Measurements from ENCODE around the gene PCYT1A.
"Not testable (repeated sequence)": the region's sequence is repeated elsewhere in the genome, so short reads cannot be mapped to it uniquely, and the experiment has no call there.

PCYT1A gene

DNA sequence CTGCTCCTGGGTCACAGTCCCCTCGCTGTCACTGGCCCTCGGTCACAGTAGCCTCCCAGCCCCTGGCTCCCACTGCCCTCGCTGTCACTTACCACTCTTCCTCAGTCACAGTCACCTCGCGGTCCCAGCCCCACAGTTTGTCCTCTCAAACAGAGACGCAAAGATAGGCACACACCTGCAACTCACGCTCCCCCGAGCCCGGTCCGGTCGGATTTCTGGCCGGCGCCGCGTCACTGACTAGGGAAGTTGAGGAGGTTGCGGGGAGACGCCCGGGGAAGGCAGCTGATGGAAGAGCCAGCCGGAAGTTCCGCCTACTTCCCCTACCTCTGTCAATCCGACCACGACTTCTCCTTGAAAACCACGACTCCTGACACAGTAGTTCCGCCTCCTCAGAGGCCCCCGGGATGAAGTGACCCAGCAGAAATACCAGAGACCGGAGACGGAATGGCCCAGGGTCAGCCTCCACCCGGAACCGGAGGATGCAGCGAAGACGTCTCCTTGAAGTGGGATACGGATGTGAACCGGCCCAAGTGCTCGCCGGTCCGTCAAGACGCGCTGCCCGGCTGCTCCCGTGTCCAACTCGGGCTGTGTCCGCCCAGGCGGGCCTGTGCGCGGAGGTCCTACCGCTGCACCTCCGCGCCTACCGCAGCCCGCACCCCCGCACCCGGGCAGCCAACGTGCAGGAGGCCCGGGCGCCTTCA lies at the start of gene PCYT1A:
Gene PCYT1A, minus strand, starts transcription at position 287 of the 701 bp plus-strand sequence. CDS start 17,195 bp downstream, outside the sequence.
- peak; percentile 60 to 76 for DNase-seq
- peak within 1 kb of the TSS; percentile 98 to 99 for H3K27ac Mint-ChIP-seq
- peaks cover 37% of the 10 kb centered on the region for H3K4me1 Mint-ChIP-seq
- ATAC-seq, result peak; percentile 90
- no peaks in the 10 kb centered on the region for H3K9me3 Mint-ChIP-seq
- no peaks in the 10 kb centered on the region for H3K27me3 Mint-ChIP-seq
- H3K4me3 Mint-ChIP-seq, result peak within 1 kb of the TSS; percentile 90 to 96

DNA sequence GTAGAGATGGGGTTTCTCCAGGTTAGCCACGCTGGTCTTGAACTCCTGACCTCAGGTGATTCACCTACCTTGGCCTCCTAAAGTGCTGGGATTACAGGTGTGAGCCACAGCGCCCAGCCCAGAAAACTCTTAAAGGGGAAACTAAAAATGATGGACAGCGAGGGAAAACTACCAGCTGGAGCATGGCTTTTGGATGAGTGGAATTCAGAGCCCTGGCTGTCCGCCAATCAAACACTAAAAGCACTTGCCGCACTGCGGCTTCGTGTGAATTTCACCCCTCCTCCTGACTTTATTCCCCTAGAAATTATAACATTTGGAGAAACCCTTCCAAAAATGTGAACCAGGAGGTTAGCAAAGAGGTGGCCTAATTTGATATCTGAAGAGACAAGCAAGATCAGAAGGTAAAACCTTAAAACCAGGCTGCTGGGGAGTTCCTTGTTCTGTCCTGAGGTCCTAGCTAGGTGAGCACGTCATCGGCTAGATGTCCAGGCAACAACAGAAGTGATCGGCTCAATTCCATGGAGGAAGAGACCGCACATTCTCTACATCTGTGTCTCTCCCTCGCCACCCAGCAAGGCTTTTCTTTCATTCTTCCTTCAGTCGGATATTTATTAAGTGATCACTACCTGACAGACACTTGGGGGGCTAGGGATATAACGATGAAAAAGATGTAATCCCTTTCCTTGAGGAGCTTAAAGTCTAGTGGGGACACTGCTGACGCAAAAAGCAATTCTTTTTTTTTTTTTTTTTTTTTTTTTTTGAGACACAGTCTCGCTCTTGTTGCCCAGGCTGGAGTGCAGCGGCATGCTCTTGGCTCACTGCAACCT lies 49.0 kb upstream of the PCYT1A start:
- H3K4me3 Mint-ChIP-seq, result no peak overlapping the region
- no peaks in the 10 kb centered on the region for H3K4me1 Mint-ChIP-seq
- no peak overlapping the region for H3K27ac Mint-ChIP-seq
- H3K9me3 Mint-ChIP-seq, result no peaks in the 10 kb centered on the region
- DNase-seq, result no peak
- no peak for ATAC-seq
- H3K27me3 Mint-ChIP-seq, result peaks cover 7% of the 10 kb centered on the region

DNA sequence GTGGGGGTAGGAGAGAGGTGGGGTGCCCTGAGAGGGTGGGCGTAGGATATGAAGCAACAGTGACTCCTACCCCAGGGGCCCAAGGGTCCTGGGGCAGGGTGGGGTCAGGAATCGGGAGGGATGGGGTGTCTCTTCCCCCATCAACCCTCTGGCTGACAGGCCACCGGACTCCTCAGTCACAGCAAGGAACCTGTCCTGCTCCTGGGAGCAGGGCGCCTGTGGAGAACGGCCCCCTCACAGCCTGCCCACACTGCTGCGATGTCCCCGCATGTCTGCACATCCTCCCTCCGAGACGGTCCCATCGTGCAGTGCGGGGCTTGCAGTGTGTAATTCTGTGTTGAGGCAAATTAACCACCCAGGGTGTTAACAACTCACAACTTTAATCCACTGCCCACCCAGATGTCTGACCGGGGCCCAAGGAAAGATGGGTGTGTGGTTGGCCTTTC lies 48.0 kb upstream of the PCYT1A start:
- DNase-seq (no peak), ATAC-seq (peak; percentile 59)
- no peak overlapping the region for H3K27ac Mint-ChIP-seq
- H3K27me3 Mint-ChIP-seq, result peaks cover 7% of the 10 kb centered on the region
- no peak overlapping the region for H3K4me3 Mint-ChIP-seq
- H3K4me1 Mint-ChIP-seq, result no peaks in the 10 kb centered on the region
- H3K9me3 Mint-ChIP-seq, result no peaks in the 10 kb centered on the region

DNA sequence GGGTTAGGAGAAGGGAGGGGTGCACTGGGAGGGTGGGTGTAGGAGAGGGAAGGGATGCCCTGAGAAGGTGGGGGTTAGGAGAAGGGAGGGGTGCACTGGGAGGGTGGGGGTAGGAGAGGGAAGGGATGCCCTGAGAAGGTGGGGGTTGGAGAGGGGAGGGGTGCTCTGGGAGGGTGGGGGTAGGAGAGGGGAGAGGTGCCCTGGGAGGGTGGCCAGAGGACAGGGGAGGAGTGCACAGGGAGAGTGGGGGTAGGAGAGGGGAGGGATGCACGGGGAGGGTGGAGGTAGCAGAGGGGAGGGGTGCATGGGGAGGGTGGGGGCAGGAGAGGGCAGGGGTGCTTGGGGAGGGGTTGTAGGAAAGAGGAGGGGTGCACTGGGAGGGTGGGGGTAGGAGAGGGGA lies 47.5 kb upstream of the PCYT1A start:
- Mint-ChIP-seq H3K4me3 (no peak overlapping the region), H3K27ac (no peak overlapping the region), H3K9me3 (no peaks in the 10 kb centered on the region), H3K27me3 (peaks cover 12% of the 10 kb centered on the region), H3K4me1 (no peaks in the 10 kb centered on the region)
- ATAC-seq, result peak; percentile 55
- DNase-seq, result no peak

DNA sequence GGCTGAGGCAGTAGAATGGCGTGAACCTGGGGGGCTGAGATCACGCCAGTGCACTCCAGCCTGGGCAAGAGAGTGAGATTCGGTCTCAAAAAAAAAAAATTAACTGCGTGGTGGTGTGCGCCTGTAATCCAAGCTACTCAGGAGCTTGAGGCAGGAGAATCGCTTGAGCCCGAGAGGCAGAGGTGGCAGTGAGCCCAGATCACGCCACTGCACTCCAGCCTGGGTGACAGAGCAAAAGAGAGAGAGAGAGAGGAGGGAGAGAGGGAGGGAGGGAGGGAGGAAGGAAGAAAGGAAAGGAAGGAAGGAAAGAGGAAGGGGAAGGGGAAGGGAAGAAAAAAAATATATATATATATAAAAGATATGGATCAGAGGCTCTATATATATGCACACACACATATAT lies 44.6 kb upstream of the PCYT1A start:
- Mint-ChIP-seq H3K9me3 (no peaks in the 10 kb centered on the region), H3K4me1 (no peaks in the 10 kb centered on the region), H3K27me3 (peaks cover 8% of the 10 kb centered on the region)

DNA sequence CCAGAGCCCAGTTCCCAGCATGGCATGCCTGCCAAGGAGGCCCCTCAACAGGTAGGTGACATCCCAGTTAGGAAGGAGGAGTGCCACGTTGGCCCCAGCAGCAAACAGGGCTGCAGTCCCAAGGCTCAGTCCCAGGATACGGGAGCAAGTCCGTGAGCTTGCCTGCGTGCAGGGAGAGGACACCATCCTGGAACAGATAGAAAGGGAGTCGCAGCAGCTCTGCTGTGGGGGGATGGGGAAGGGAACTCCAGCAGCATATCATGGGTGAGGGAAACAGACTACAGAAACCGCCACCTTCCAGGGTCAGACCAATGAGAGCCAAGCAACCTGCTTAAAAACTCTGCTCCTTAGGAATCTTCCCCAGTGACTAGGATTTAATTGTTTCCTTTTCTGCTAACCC lies 39.9 kb upstream of the PCYT1A start:
- DNase-seq (no peak), ATAC-seq (no peak)
- Mint-ChIP-seq H3K4me3 (no peak overlapping the region), H3K27me3 (peaks cover 8% of the 10 kb centered on the region), H3K27ac (no peak overlapping the region), H3K9me3 (no peaks in the 10 kb centered on the region), H3K4me1 (no peaks in the 10 kb centered on the region)

More for the DNA sequence above, 44.6 kb upstream of the PCYT1A start:
- DNase-seq (no peak), ATAC-seq (no peak)
- Mint-ChIP-seq H3K4me3 (no peak overlapping the region), H3K27ac (peak overlapping the region in 1 of 2 donors; percentile 76)

DNA sequence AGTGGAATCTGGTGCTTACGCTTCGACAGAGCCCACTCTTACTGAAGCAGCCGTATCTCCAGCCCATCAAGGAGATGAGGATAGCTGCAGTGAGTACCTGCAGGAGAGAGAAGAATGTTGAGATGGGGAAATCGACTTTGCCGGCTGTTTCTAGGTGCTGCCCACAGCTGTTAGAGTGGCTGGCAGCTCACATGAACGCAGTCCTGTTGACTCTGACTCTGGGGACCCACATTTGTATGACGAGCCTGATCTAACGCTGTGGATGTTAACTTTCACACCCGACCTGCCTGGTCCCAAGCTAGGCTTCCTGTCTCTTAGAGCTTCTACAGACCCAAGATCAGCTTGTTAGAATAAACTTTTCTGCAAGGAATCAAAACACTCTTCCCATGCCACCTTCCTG lies 39.4 kb upstream of the PCYT1A start:
- H3K27ac Mint-ChIP-seq, result peak overlapping the region in 1 of 2 donors; percentile 31
- ATAC-seq, result no peak
- no peak overlapping the region for H3K4me3 Mint-ChIP-seq
- DNase-seq, result no peak
- H3K27me3 Mint-ChIP-seq, result peaks cover 8% of the 10 kb centered on the region
- no peaks in the 10 kb centered on the region for H3K9me3 Mint-ChIP-seq
- H3K4me1 Mint-ChIP-seq, result peaks cover under 1% of the 10 kb centered on the region

DNA sequence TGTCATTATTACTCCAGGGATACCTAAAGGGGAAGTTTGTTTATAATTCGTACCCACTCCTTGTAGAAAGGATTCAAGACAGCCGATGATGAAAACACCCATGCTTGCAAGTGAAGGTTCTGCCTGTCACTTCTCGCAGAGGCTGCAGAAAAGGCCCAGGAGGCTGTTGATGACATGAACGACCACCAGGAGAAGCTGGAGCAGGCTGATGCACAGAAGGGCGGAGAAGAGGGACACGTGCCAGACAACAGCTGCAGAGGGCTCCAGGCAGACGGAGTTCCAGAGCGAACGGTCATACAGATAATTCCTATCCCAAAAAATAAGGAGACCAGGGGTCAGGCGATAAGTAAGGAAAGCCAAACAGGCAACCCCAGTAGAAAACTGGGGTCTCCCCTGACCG lies 36.2 kb upstream of the PCYT1A start:
- H3K27me3 Mint-ChIP-seq, result no peaks in the 10 kb centered on the region
- H3K4me1 Mint-ChIP-seq, result peaks cover 16% of the 10 kb centered on the region
- DNase-seq (no peak), ATAC-seq (no peak)
- no peak overlapping the region for H3K4me3 Mint-ChIP-seq
- no peak overlapping the region for H3K27ac Mint-ChIP-seq
- H3K9me3 Mint-ChIP-seq, result no peaks in the 10 kb centered on the region

DNA sequence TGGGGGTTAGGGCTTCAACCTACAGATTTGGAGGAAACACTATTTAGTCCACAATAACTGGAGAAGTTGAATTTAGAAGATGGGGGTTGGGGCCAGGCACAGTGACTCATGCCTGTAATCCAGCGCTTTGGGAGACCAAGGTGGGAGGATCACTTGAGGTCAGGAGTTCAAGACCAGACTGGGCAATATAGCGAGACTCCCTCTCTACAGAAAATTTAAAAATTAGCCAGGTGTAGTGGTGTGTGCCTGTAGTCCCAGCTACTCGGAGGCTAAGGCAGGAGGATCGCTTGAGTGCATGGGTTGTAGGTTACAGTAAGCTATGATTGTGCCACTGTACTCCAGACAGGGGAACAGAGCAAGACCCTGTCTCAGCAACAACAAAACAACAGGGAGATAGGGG lies 35.5 kb upstream of the PCYT1A start:
- no peaks in the 10 kb centered on the region for H3K9me3 Mint-ChIP-seq
- DNase-seq, result no peak
- no peak overlapping the region for H3K4me3 Mint-ChIP-seq
- H3K4me1 Mint-ChIP-seq, result peaks cover 16% of the 10 kb centered on the region
- ATAC-seq, result no peak
- H3K27ac Mint-ChIP-seq, result peak overlapping the region in 1 of 2 donors; percentile 63
- H3K27me3 Mint-ChIP-seq, result no peaks in the 10 kb centered on the region

DNA sequence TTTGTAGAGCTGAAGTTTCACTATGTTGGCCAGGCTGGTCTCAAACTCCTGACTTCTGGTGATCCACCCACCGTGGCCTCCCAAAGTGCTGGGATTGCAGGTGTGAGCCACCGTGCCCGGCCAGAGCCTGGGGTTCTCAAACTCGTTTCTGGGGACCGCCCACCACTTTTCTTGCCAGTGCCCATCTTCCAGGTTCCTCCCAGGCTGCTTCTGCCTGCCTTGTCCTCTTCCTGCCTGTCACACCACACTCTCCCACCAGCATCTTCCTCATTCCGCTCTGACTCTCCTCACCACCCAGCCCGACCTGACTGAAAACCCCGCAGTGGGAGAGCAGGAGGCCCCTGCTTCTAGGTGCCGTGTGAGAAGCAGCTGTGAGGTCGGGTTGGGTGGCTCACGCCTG lies 33.6 kb upstream of the PCYT1A start:
- H3K4me1 Mint-ChIP-seq, result peaks cover 26% of the 10 kb centered on the region
- no peak overlapping the region for H3K4me3 Mint-ChIP-seq
- DNase-seq, result no peak
- no peak overlapping the region for H3K27ac Mint-ChIP-seq
- H3K27me3 Mint-ChIP-seq, result no peaks in the 10 kb centered on the region
- H3K9me3 Mint-ChIP-seq, result no peaks in the 10 kb centered on the region
- no peak for ATAC-seq

DNA sequence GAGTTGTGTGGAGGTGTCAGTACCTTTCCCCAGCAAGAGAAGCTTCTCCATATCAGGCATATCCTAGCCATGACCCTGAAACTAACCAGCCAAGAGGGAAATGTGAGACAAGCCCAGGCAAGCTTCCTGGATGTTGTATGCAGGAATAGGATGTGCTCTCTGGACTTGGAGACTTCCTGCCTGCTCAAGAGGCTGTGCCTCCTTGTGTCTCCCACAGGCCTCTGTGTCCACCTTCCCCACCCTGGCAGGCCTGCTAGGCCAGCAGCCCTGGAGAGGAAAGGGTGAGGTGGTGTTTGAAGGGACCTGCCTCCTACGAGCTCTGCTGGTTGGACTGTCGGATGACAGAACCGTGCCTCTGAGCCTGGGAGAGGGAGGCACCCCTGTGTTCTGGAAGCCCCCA lies 32.6 kb upstream of the PCYT1A start:
- Mint-ChIP-seq H3K4me3 (no peak overlapping the region), H3K9me3 (no peaks in the 10 kb centered on the region), H3K27ac (no peak overlapping the region), H3K27me3 (no peaks in the 10 kb centered on the region), H3K4me1 (peaks cover 26% of the 10 kb centered on the region)
- ATAC-seq, result no peak
- no peak for DNase-seq

DNA sequence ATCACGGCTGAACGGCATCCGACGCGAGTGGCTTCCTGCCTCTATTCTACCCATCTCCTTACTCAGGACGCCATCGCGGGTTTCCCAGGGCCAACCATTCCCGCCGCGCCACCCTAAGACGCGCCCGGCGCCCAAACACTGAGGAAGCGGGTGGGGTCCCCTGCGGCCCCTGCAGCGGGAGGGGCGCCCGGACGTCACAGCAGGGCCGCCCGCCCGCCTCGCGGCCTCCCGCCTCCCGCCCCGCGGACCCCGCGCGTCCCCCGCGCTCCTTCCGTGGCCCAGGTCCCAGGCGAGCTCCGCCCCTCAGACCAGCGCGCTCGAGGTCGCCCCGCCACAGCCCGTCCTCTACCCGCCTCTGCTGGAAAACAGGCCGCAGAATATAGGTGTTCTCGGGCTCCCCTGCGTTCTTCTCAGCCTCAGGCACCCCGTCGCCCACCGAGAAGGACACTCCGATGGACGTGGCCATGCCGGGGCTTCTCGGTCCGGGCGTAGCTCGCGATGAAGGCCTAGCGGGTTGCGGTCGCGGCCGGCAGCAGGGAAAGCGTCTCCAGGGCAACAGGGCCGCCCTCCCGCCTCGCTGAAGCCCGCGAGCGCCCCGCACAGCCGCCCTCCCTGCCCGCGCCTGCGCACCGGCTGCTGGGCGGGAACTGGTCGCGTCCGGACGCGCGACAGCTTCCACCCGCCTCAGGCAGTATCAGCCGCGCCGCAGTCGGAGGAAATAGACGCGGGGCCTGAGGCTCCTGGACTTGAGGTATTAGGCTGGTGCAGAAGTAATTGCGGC lies 30.4 kb upstream of the PCYT1A start, which contains the start of gene DYNLT2B:
Gene DYNLT2B, minus strand, starts transcription at position 554 of the 781 bp plus-strand sequence. Its CDS starts 88 bp downstream, at position 466.
- ATAC-seq (peak; percentile 96), DNase-seq (peak; percentile 87 to 92)
- Mint-ChIP-seq H3K27me3 (no peaks in the 10 kb centered on the region), H3K4me3 (peak within 1 kb of the TSS; percentile 97 to 99), H3K4me1 (peaks cover 26% of the 10 kb centered on the region), H3K9me3 (no peaks in the 10 kb centered on the region), H3K27ac (peak within 1 kb of the TSS; percentile 99)

DNA sequence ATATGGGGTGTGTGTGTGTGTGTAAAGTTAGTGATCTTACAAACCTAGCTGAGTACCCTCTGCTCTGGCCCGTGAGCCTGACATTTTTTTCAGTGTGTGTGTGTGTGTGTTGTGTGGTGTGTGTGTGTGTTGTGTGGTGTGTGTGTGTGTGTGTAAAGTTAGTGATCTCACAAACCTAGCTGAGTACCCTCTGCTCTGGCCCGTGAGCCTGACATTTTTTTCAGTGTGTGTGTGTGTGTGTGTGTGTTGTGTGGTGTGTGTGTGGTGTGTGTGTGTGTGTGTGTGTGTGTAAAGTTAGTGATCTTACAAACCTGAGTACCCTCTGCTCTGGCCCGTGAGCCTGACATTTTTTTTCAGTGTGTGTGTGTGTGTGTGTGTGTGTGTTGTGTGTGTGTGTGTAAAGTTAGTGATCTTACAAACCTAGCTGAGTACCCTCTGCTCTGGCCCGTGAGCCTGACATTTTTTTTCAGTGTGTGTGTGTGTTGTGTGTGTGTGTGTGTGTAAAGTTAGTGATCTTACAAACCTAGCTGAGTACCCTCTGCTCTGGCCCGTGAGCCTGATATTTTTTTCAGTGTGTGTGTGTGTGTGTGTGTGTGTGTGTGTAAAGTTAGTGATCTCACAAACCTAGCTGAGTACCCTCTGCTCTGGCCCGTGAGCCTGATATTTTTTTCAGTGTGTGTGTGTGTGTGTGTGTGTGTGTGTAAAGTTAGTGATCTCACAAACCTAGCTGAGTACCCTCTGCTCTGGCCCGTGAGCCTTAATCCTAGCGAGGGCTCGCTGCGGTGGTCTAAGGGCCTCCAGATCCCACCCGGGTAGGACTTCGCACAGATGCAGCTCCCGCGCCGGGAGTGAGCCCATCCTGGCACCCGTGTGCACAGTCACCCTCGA lies 29.5 kb upstream of the PCYT1A start:
- not testable (repeated sequence) for ATAC-seq, H3K27me3 Mint-ChIP-seq, H3K9me3 Mint-ChIP-seq
- Mint-ChIP-seq H3K4me3 (peak overlapping the region; percentile 97 to 99), H3K27ac (peak overlapping the region; percentile 88 to 99), H3K4me1 (peaks cover 26% of the 10 kb centered on the region)
- DNase-seq, result peak in 1 of 2 donors; percentile 54

DNA sequence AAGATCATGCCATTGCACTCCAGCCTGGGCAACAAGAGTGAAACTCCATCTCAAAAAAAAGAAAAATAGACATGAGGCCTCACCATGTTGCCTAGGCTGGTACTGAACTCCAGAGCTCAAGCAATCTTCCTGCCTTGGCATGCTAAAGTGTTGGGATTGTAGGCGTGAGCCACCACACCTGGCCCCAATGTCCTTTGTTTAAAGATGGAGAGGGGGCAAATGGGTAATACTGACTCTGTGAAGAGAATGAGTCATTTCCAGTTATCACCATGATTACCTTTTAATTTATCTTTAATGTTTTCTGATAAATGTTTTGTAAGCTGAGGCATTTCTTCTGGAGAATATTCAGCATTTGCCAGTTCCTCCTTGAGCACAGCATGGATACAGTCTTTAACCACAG lies 28.3 kb upstream of the PCYT1A start:
- Mint-ChIP-seq H3K4me1 (peaks cover 17% of the 10 kb centered on the region), H3K4me3 (no peak overlapping the region), H3K9me3 (no peaks in the 10 kb centered on the region), H3K27me3 (no peaks in the 10 kb centered on the region), H3K27ac (peak overlapping the region in 1 of 2 donors; percentile 65)
- DNase-seq, result no peak
- ATAC-seq, result no peak

DNA sequence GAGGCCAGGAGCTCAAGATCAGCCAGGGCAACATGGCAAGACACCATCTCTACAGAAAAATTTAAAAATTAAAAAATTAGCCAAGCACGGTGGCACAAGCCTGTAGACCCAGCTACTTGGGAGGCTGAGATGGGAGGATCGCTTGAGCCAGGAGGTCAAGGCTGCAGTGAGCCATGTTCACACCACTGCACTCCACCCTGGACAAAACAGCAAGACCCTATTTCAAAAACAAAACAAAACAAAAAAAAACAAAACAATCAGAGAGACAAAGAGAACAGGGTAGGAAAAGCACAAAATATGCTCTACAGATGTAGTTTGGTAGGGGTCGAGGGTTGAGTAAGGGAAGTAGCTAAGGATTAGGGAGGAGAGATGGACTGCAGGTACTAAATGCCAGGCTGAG lies 27.1 kb upstream of the PCYT1A start:
- Mint-ChIP-seq H3K4me3 (no peak overlapping the region), H3K9me3 (no peaks in the 10 kb centered on the region), H3K4me1 (peaks cover 17% of the 10 kb centered on the region), H3K27ac (no peak overlapping the region), H3K27me3 (no peaks in the 10 kb centered on the region)
- DNase-seq (no peak), ATAC-seq (no peak)

Data from stimulated activated naive CD8-positive, alpha-beta T cell treated with anti-CD3 and anti-CD28 coated beads, Interleukin-15, amount 100 ng/mL, for 72 hours (primary cell).